Adrenal gland (tissue), 12 donors: ENCODE results near the gene HM13. TPM values are rescaled to one million over a fixed set of nuclear protein-coding genes. Genes with fewer than 3 reads are reported as not detected.
A peak's percentile ranks its signal among the peaks of the same experiment; 100 is the strongest.

Experiments used
- DNase-seq, 7 donors: peaks; one replicate each; pipeline ENCODE4 v3.0.0-alpha.2; 2019 to 2020
- H3K27ac ChIP-seq, 5 donors: fragments of 200-600 bp; sonication (generic) in 4 of 5; 1 replicate in 3 of 5; 2 replicates in 2 of 5; pipeline versions ENCODE4 v1.5.1 to v1.8.0; 2016 to 2020; ENCODE audit warnings: mild to moderate bottlenecking in 1 of 5
- H3K27me3 ChIP-seq: fragments of 200-600 bp; 2 replicates; pipeline ENCODE4 v1.8.0; 2021
- H3K36me3 ChIP-seq, 2 donors: fragments of 200-600 bp; replicated peaks in 1 of 2; 1 replicate in 1 of 2; 2 replicates in 1 of 2; pipeline versions ENCODE4 v1.5.1 to v1.8.0; 2018 to 2022
- H3K4me1 ChIP-seq, 2 donors: fragments of 200-600 bp; replicated peaks in 1 of 2; 1 replicate in 1 of 2; 2 replicates in 1 of 2; pipeline versions ENCODE4 v1.5.1 to v1.8.0; 2018 to 2021
- H3K4me3 ChIP-seq, 4 donors: fragments of 200-600 bp; sonication (generic) in 3 of 4; one replicate each; pipeline ENCODE4 v1.5.1; 2016 to 2018
- H3K9me3 ChIP-seq, 3 donors: fragments of 200-600 bp; sonication (generic) in 1 of 3; replicated peaks in 1 of 3; 1 replicate in 2 of 3; 2 replicates in 1 of 3; pipeline versions ENCODE4 v1.5.1 to v1.8.0; 2016 to 2021
- CTCF ChIP-seq, 6 experiments: fragments of 450-650 bp in 4 of 6; fragments of 200-600 bp in 2 of 6; sonication (generic) in 1 of 6; IDR thresholded peaks; 1 replicate in 5 of 6; 2 replicates in 1 of 6; pipeline versions ENCODE4 v1.5.1 to v1.8.0; 2016 to 2021; ENCODE audit warnings: antibody characterized with exemption in 6 of 6, mild to moderate bottlenecking in 2 of 6, moderate library complexity in 1 of 6
- POLR2A ChIP-seq, 2 donors: fragments of 450-650 bp; IDR thresholded peaks; one replicate each; pipeline ENCODE4 v1.6.1; 2017; ENCODE audit warnings: antibody characterized with exemption in 2 of 2, mild to moderate bottlenecking in 2 of 2, moderate library complexity in 1 of 2
- WGBS, 4 donors: extraction: QIAGEN DNeasy Blood & Tissue Kit in 2 of 4; methylation state at CpG; one replicate each; pipeline versions ENCODE4 v1.1.5 to v1.1.7; 2013 to 2017; 5-methylcytosine and 5-hydroxymethylcytosine counted together
- intact Hi-C, 2 donors: fragments of 100-400 bp; cut with DNase I; formaldehyde crosslinking; loops; one replicate each; pipeline versions ENCODE4 v1.14.1 to v1.15.0; 2022 to 2023
- polyA plus RNA-seq, 3 donors: library from polyadenylated mRNA; stranded (reverse); fragments of 200-250 nt in 2 of 3; fragments of 350-450 nt in 1 of 3; fragmentation: Illumina TruSeq in 1 of 3; extraction: RNeasy Lipid Tissue Mini Kit (QIAGEN cat#74804) in 1 of 3; gene quantifications; one replicate each; pipeline ENCODE4 v1.2.3, GENCODE V29; 2013 to 2014
- total RNA-seq, 9 donors: library from RNA; depleted of rRNA in 4 of 9; stranded (reverse); fragments of >200 nt in 4 of 9; fragments of 120-200 nt in 1 of 9; fragmentation: NEBNext Ultra II Directional in 1 of 9; extraction: Animal tissue kit (Norgen Biotek cat#: 25700) in 1 of 9; gene quantifications; one replicate each; pipeline versions ENCODE4 v1.1.0 to v1.2.4, GENCODE V29; 2013 to 2023
- donor health status: healthy with polysubstance abuse.
- donor health status: Bipolar disorder and iron deficiency.
- donor health status: DM: yes; HTN: yes; CAD: no.
- donor health status: DM: no; HTN: no; CAD: no.
- donor health status: DM: no; HTN: no; CAD: no.
- donor health status: DM: yes; HTN: yes; CAD: no.

HM13 gene
- total and polyA plus RNA-seq, 12 donors, result 48.5 to 356 (median 157) TPM

- no peaks in the 10 kb centered on the region for H3K27me3 ChIP-seq
- no peaks in the 10 kb centered on the region for H3K9me3 ChIP-seq
- peak; percentile 83 to 95 (median 88) for DNase-seq
- peak overlapping the region in 2 of 4 donors; percentile 22 to 60 for H3K4me3 ChIP-seq
- 42 to 66% (median 46%) methylated on average over 23 to 36 of the region's 36 CpGs for WGBS, 4 donors
- H3K27ac ChIP-seq, result peak overlapping the region; percentile 61 to 92 (median 79)
- TF ChIP-seq CTCF (IDR thresholded peaks at IDR 0.05) (peak in 1 of 6 experiments; percentile 5), POLR2A (IDR thresholded peaks at IDR 0.05) (peak; percentile 16 to 70)
- peaks cover 12 to 23% of the 10 kb centered on the region in 2 donors for H3K4me1 ChIP-seq
- H3K36me3 ChIP-seq, result peaks cover 0 to 49% of the 10 kb centered on the region in 2 donors
- intact Hi-C loops, result no loop called here
These were observed 32.9 kb downstream of the HM13 start for GRCh38 chr20:31547017-31547675.

- TF ChIP-seq POLR2A (IDR thresholded peaks at IDR 0.05), result no peak
- TF ChIP-seq CTCF (IDR thresholded peaks at IDR 0.05), result peak in 1 of 6 experiments; percentile 4
- intact Hi-C loops, result no loop called here
- H3K4me1 ChIP-seq, result peaks cover 12 to 23% of the 10 kb centered on the region in 2 donors
- 44 to 58% (median 52%) methylated on average over 6 of the region's 6 CpGs for WGBS, 4 donors
- peaks cover 0 to 53% of the 10 kb centered on the region in 2 donors for H3K36me3 ChIP-seq
- DNase-seq, result no peak
- H3K27me3 ChIP-seq, result no peaks in the 10 kb centered on the region
- H3K27ac ChIP-seq, result peak overlapping the region in 4 of 5 donors; percentile 74 to 92 (median 82)
- H3K9me3 ChIP-seq, result no peaks in the 10 kb centered on the region
- peak overlapping the region in 2 of 4 donors; percentile 22 to 60 for H3K4me3 ChIP-seq
These were observed 33.6 kb downstream of the HM13 start for GRCh38 chr20:31547720-31548298.

GRCh38 chr20:31548820-31549512 lies 34.7 kb downstream of the HM13 start:
- intact Hi-C loops, result no loop called here
- TF ChIP-seq POLR2A (IDR thresholded peaks at IDR 0.05) (no peak), CTCF (IDR thresholded peaks at IDR 0.05) (no peak)
- 85 to 95% (median 87%) methylated on average over 4 to 11 of the region's 11 CpGs for WGBS, 4 donors
- Histone ChIP-seq H3K4me1 (peaks cover 9 to 20% of the 10 kb centered on the region in 2 donors), H3K27me3 (no peaks in the 10 kb centered on the region), H3K36me3 (peaks cover 0 to 59% of the 10 kb centered on the region in 2 donors), H3K4me3 (no peak overlapping the region), H3K9me3 (no peaks in the 10 kb centered on the region), H3K27ac (no peak overlapping the region)
- no peak for DNase-seq

GRCh38 chr20:31549513-31549880 lies 35.3 kb downstream of the HM13 start:
- H3K4me1 ChIP-seq, result peaks cover 4 to 14% of the 10 kb centered on the region in 2 donors
- H3K4me3 ChIP-seq, result no peak overlapping the region
- WGBS, 4 donors, result 80 to 93% (median 88%) methylated on average over 5 of the region's 5 CpGs
- TF ChIP-seq CTCF (IDR thresholded peaks at IDR 0.05) (no peak), POLR2A (IDR thresholded peaks at IDR 0.05) (no peak)
- H3K27ac ChIP-seq, result no peak overlapping the region
- intact Hi-C loops, result no loop called here
- H3K36me3 ChIP-seq, result peaks cover 0 to 61% of the 10 kb centered on the region in 2 donors
- DNase-seq, result no peak
- H3K27me3 ChIP-seq, result no peaks in the 10 kb centered on the region
- H3K9me3 ChIP-seq, result no peaks in the 10 kb centered on the region
